Measurements from ENCODE around the gene LITAFD.

Gene LITAFD

DNA sequence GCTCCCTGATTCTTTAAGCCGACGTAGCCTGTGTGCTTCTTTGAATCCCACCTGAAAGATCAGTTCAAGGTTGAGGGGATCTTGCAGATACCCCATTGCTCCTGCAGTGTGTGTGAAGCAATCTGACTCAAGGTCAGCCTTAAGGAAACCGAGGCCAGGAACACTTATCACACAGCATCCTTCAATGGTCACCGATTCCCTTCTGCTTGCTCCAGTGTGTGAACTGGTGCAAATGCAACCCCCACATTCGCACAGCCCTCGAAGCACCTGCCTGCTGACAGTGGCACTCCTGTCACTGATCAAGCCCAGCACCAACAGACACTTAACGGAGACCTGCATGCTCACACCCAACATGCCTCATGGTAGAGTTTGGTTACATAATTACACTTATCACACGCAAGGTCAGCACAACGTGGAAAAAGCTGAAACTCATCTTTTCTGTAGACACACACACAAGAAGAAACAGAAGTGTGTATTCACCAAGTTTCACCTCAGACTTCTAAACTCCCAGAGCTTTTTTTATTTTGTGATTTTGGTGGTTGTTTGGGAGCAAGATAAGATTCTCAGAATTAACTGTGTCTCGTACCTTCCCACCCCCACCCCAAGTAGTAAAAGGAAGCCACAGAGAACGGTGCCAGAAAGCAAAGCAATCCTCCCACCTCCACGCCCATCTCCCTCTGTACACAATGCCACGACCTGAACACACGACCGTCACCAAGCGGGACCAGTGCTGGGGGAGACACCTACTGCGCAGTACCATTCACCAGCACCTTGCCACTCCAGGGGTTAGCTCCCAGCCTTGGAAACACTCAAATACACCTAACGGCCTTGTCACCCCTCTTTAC lies 37.2 kb downstream of the LITAFD start:
- no peaks in the 10 kb centered on the region for H3K27me3 Mint-ChIP-seq (ENCODE audit: low read depth)
- no peaks in the 10 kb centered on the region for H3K9me3 Mint-ChIP-seq
- TF ChIP-seq, protein P1, sequence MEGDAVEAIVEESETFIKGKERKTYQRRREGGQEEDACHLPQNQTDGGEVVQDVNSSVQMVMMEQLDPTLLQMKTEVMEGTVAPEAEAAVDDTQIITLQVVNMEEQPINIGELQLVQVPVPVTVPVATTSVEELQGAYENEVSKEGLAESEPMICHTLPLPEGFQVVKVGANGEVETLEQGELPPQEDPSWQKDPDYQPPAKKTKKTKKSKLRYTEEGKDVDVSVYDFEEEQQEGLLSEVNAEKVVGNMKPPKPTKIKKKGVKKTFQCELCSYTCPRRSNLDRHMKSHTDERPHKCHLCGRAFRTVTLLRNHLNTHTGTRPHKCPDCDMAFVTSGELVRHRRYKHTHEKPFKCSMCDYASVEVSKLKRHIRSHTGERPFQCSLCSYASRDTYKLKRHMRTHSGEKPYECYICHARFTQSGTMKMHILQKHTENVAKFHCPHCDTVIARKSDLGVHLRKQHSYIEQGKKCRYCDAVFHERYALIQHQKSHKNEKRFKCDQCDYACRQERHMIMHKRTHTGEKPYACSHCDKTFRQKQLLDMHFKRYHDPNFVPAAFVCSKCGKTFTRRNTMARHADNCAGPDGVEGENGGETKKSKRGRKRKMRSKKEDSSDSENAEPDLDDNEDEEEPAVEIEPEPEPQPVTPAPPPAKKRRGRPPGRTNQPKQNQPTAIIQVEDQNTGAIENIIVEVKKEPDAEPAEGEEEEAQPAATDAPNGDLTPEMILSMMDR (IDR thresholded peaks at IDR 0.05; ENCODE audit: unreplicated experiment in 3 of 3) = no peak
- peaks cover 3% of the 10 kb centered on the region for H3K4me1 Mint-ChIP-seq
- H3K36me3 Mint-ChIP-seq (ENCODE audit: low read depth) = peaks cover 85% of the 10 kb centered on the region
- H3K4me3 Mint-ChIP-seq = no peak overlapping the region
- H3K27ac Mint-ChIP-seq = no peak overlapping the region

DNA sequence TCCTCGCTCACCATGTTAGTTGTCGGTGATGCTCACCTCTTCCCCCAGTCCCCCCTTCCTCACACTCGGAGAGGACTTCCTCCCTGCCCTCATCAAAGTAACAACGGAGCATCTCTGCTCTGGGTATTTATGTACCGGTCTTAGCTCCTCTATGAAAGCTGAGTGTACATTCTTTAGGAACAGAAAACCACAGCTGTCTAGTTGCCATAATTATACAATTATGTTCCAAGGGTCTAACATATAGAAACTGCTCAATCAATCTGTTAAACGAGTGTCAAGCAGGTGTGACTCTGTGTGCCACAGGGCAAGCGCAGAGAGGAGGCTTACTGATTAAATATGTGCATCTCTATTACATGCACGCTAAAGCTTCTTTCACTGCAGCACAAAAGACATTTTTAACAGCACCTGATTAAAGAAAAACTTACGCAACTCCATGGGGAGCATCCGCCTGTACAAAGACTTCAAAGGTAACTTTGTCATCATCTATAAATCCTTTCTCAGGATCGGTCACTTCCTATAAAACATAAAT lies 37.8 kb downstream of the LITAFD start:
- H3K27me3 Mint-ChIP-seq (ENCODE audit: low read depth) = no peaks in the 10 kb centered on the region
- TF ChIP-seq, protein P1 (IDR thresholded peaks at IDR 0.05; ENCODE audit: unreplicated experiment in 3 of 3) = no peak
- H3K4me3 Mint-ChIP-seq = no peak overlapping the region
- no peak overlapping the region for H3K27ac Mint-ChIP-seq
- peaks cover 85% of the 10 kb centered on the region for H3K36me3 Mint-ChIP-seq (ENCODE audit: low read depth)
- H3K4me1 Mint-ChIP-seq = peaks cover 5% of the 10 kb centered on the region
- no peaks in the 10 kb centered on the region for H3K9me3 Mint-ChIP-seq

DNA sequence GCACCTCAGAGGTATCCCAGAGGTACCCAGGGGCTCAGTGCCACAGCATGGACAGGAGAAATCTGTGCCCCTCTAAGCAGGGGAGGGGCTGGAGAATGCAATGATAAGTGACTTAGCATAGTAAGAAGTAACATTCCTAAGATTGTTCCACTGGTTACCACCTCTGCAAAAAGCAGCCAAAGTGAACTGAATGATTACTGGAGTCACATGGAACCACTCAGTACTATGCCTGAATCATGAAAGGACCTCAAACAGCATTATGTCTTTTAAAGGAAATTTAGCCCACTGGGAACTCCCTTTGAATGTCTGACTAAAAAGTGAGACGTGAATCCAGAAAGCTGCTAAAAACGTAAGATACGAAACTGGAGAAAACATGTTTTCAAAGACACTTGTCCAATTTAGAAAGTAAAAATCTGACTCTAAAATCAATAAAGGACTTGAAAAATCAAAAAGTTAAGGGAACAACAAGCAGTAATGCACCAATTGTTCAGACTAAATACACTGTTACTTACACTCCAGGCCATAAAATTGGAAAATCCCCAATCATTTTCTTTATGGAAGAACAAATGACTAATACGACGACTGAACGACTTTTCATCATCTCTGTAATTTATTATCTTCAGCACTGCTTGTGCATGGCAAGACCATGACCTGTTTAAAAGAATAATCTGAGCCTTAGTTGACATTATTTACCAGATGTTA lies 38.6 kb downstream of the LITAFD start:
- H3K36me3 Mint-ChIP-seq (ENCODE audit: low read depth) = peaks cover 84% of the 10 kb centered on the region
- TF ChIP-seq, protein P1 (IDR thresholded peaks at IDR 0.05; ENCODE audit: unreplicated experiment in 3 of 3) = no peak
- no peak overlapping the region for H3K4me3 Mint-ChIP-seq
- peaks cover 5% of the 10 kb centered on the region for H3K4me1 Mint-ChIP-seq
- no peaks in the 10 kb centered on the region for H3K9me3 Mint-ChIP-seq
- H3K27me3 Mint-ChIP-seq (ENCODE audit: low read depth) = no peaks in the 10 kb centered on the region
- H3K27ac Mint-ChIP-seq = no peak overlapping the region

DNA sequence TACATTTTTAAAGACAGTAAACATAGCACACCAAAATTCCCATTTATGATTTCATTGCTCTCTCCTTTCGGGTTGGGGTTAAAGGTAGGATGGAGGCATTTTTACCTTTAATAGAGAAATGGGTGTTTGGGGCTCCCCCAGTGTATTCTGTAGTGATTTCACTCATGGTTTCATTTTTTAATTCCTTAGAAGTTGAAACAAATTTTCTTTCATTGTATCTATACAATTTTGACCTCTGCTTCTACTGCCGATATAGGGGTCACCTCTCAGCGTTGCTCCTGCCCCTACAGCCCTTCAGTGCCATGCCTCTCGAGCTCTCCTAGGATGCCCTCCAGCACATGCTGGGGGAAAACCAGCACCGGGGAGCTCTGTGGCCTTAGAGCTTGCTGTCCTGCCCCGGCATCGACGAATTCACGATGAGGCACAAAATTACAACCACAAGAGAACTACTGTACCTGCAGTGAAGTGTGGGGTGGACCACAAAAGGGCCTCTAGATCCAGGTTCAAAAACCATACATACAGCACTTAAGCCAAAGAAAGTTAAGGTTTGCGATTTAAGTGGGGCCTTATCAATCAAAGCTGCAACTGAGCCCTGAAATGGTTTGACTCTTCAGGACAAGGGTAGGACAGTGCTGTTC lies 39.3 kb downstream of the LITAFD start:
- TF ChIP-seq, protein P1 (IDR thresholded peaks at IDR 0.05; ENCODE audit: unreplicated experiment in 3 of 3) = no peak
- Mint-ChIP-seq H3K27ac (no peak overlapping the region), H3K36me3 (ENCODE audit: low read depth) (peaks cover 79% of the 10 kb centered on the region), H3K27me3 (ENCODE audit: low read depth) (no peaks in the 10 kb centered on the region), H3K4me1 (peaks cover 5% of the 10 kb centered on the region), H3K9me3 (no peaks in the 10 kb centered on the region), H3K4me3 (no peak overlapping the region)

DNA sequence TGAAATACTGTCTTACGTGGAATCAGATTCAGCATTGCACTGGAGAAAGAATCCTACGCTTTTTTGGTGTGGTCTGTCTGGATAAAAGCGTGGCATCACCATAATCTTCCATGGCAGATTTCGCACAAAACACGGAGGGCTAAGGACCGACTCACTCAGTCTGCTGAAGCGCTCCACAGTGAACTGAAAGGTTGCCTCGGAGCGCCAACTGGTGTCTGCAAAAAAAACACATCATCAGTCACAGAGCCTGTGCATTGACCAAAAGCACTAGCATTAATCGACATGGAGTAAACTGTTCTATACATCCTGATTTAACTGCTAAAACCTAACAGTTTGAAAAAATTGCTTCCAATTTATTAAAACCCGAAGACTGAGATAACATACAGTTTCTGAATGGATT lies 41.0 kb downstream of the LITAFD start:
- Mint-ChIP-seq H3K27ac (no peak overlapping the region), H3K9me3 (no peaks in the 10 kb centered on the region), H3K4me3 (no peak overlapping the region), H3K36me3 (ENCODE audit: low read depth) (peaks cover 75% of the 10 kb centered on the region), H3K4me1 (peaks cover 5% of the 10 kb centered on the region), H3K27me3 (ENCODE audit: low read depth) (no peaks in the 10 kb centered on the region)
- TF ChIP-seq, protein P1 (IDR thresholded peaks at IDR 0.05; ENCODE audit: unreplicated experiment in 3 of 3) = no peak

Measured in nephron (organoid).